Ovary (tissue), 3 donors: ENCODE data around the gene FAM3A.

Source experiments
- CTCF ChIP-seq, 3 donors: fragments of 450-650 bp in 2 of 3; fragments of 200-600 bp in 1 of 3; IDR thresholded peaks; one replicate each; pipeline versions ENCODE4 v1.5.1 to v1.8.0; 2016 to 2022; ENCODE audit warnings: antibody characterized with exemption in 3 of 3, mild to moderate bottlenecking in 1 of 3
- POLR2A ChIP-seq: fragments of 450-650 bp; IDR thresholded peaks from one replicate; pipeline ENCODE4 v1.6.1; 2017; ENCODE audit warnings: antibody characterized with exemption, mild to moderate bottlenecking, moderate library complexity
- donor health status: DM: no; HTN: no; CAD: no.

GRCh38 chrX:154466907-154467306 is 49.1 kb downstream of the FAM3A start:
- TF ChIP-seq POLR2A (no peak), CTCF (IDR thresholded peaks at IDR 0.05) (no peak)
